Kidney epithelial cell (primary cell): ENCODE results near the gene SLCO1B3. TPM values are rescaled to one million over a fixed set of nuclear protein-coding genes. Genes with fewer than 3 reads are reported as not detected.

ENCODE experiments used
- DNase-seq: peaks from one replicate; pipeline ENCODE4 v3.0.0-alpha.2; 2010; ENCODE audit warnings: low read depth
- H3K27me3 ChIP-seq: 2 replicates; pipeline ENCODE4 v1.6.0; 2011; ENCODE audit warnings: low read length; ENCODE audit not compliant: control insufficient read depth, insufficient read depth
- H3K36me3 ChIP-seq: 2 replicates; pipeline ENCODE4 v1.5.1; 2011; ENCODE audit warnings: low read length; ENCODE audit not compliant: control insufficient read depth, insufficient read depth
- H3K4me3 ChIP-seq: 2 replicates; pipeline ENCODE4 v1.5.1; 2011; ENCODE audit warnings: low read depth, mild to moderate bottlenecking, control low read depth, low read length
- total RNA-seq: library from RNA; depleted of rRNA; stranded (reverse); fragments of >200 nt; gene quantifications from 2 replicates; pipeline ENCODE4 v1.2.3, GENCODE V29; 2015
- TF ChIP-seq, protein P1 (sequence below): IDR thresholded peaks from 2 replicates; pipeline ENCODE4 v1.5.1; 2011; ENCODE audit warnings: mild to moderate bottlenecking, moderate library complexity, low read length, control low read depth, inconsistent platforms; ENCODE audit not compliant: insufficient read depth, poor library complexity, severe bottlenecking

The SLCO1B3 gene
- total RNA-seq, 1 donor from 2014 or later: not detected

- Histone ChIP-seq H3K4me3 (no peak overlapping the region), H3K36me3 (no peaks in the 10 kb centered on the region), H3K27me3 (no peaks in the 10 kb centered on the region)
- no peak for DNase-seq
- TF ChIP-seq, protein P1, sequence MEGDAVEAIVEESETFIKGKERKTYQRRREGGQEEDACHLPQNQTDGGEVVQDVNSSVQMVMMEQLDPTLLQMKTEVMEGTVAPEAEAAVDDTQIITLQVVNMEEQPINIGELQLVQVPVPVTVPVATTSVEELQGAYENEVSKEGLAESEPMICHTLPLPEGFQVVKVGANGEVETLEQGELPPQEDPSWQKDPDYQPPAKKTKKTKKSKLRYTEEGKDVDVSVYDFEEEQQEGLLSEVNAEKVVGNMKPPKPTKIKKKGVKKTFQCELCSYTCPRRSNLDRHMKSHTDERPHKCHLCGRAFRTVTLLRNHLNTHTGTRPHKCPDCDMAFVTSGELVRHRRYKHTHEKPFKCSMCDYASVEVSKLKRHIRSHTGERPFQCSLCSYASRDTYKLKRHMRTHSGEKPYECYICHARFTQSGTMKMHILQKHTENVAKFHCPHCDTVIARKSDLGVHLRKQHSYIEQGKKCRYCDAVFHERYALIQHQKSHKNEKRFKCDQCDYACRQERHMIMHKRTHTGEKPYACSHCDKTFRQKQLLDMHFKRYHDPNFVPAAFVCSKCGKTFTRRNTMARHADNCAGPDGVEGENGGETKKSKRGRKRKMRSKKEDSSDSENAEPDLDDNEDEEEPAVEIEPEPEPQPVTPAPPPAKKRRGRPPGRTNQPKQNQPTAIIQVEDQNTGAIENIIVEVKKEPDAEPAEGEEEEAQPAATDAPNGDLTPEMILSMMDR: no peak
These were observed 152.8 kb downstream of the SLCO1B3 start for GRCh38 chr12:20963303-20963702.

- TF ChIP-seq, protein P1: no peak
- no peak overlapping the region for H3K4me3 ChIP-seq
- no peaks in the 10 kb centered on the region for H3K36me3 ChIP-seq
- DNase-seq: no peak
- H3K27me3 ChIP-seq: no peaks in the 10 kb centered on the region
These were observed 153.3 kb downstream of the SLCO1B3 start for GRCh38 chr12:20963762-20964161.

Other genes with a start within 250 kb of the SLCO1B3 start
- not detected in 2 replicates for gene SLCO1C1, start 115.4 kb upstream of the SLCO1B3 start, total RNA-seq